PC-9 (cell line): Measurements from ENCODE around the gene FGF22. TPM values are rescaled to one million over a fixed set of nuclear protein-coding genes. Genes with fewer than 3 reads are reported as not detected.

ENCODE experiments used
- BruUV-seq: library from RNA; stranded (reverse); fragments of 400-500 nt; replicated peaks from 2 replicates; lab custom pipeline; 2021; lab: Mats Ljungman, UMichigan
- CTCF ChIA-PET: fragments of 300-600 bp; sonication (Branson Sonifier 250); formaldehyde crosslinking; loops from one replicate; lab custom pipeline; 2022; ENCODE audit warnings: antibody characterized with exemption; lab: Charles Lee
- POLR2A ChIA-PET: fragments of 300-600 bp; sonication (Branson Sonifier 250); formaldehyde crosslinking; loops from one replicate; lab custom pipeline; 2022; ENCODE audit warnings: antibody characterized with exemption; ENCODE audit not compliant: unreplicated experiment; lab: Charles Lee
- DNase-seq, 2 experiments: peaks; one replicate each; pipeline versions ENCODE4 v3.0.0 to v3.0.0-alpha.2; 2015 to 2022; ENCODE audit warnings: mixed read lengths in 1 of 2
- H2AFZ ChIP-seq: fragments of 200-600 bp; sonication (generic); 2 replicates; pipeline ENCODE4 v1.8.1; 2017; ENCODE audit warnings: antibody characterized with exemption
- H3F3A ChIP-seq: fragments of 200-600 bp; sonication (generic); 2 replicates; pipeline ENCODE4 v1.8.1; 2017; ENCODE audit warnings: antibody characterized with exemption, mild to moderate bottlenecking, low read depth; ENCODE audit not compliant: insufficient read depth
- H3K27ac ChIP-seq: fragments of 200-600 bp; sonication (generic); 2 replicates; pipeline ENCODE4 v1.6.1; 2016; ENCODE audit warnings: mixed run types
- H3K27me3 ChIP-seq: fragments of 200-600 bp; sonication (generic); 2 replicates; pipeline ENCODE4 v1.6.1; 2016; ENCODE audit warnings: low read depth, mixed run types; ENCODE audit not compliant: insufficient read depth
- H3K36me3 ChIP-seq: fragments of 200-600 bp; sonication (generic); 2 replicates; pipeline ENCODE4 v1.6.1; 2016; ENCODE audit warnings: low read depth, mixed run types
- H3K4me1 ChIP-seq: fragments of 200-600 bp; sonication (generic); replicated peaks from 2 replicates; pipeline ENCODE4 v1.6.1; 2016; ENCODE audit warnings: mixed run types; ENCODE audit not compliant: insufficient read depth
- H3K4me2 ChIP-seq: fragments of 200-600 bp; sonication (generic); 2 replicates; pipeline ENCODE4 v1.6.1; 2017; ENCODE audit warnings: mixed run types
- H3K4me3 ChIP-seq: fragments of 200-600 bp; sonication (generic); 2 replicates; pipeline ENCODE4 v1.6.1; 2016; ENCODE audit warnings: mixed run types
- H3K79me2 ChIP-seq: fragments of 200-600 bp; sonication (generic); 2 replicates; pipeline ENCODE4 v1.6.1; 2017; ENCODE audit warnings: low read depth, mixed run types
- H3K9me2 ChIP-seq: fragments of 200-600 bp; sonication (generic); 2 replicates; pipeline ENCODE4 v1.8.1; 2017; ENCODE audit warnings: mild to moderate bottlenecking; ENCODE audit not compliant: insufficient read depth
- H3K9me3 ChIP-seq: fragments of 200-600 bp; sonication (generic); 2 replicates; pipeline ENCODE4 v1.8.1; 2016; ENCODE audit warnings: low read depth; ENCODE audit not compliant: insufficient read depth
- H4K20me1 ChIP-seq: fragments of 200-600 bp; sonication (generic); 2 replicates; pipeline ENCODE4 v1.8.1; 2017; ENCODE audit not compliant: insufficient read depth
- CTCF ChIP-seq: fragments of 200-600 bp; sonication (generic); conservative IDR thresholded peaks from 2 replicates; pipeline ENCODE4 v1.6.1; 2017; ENCODE audit warnings: mixed run types, antibody characterized with exemption, mild to moderate bottlenecking, moderate library complexity
- EZH2 ChIP-seq: fragments of 200-600 bp; sonication (generic); IDR thresholded peaks from 2 replicates; pipeline ENCODE4 v1.8.0; 2017; ENCODE audit warnings: antibody characterized with exemption, low read depth
- intact Hi-C: fragments of 100-400 bp; cut with micrococcal nuclease; formaldehyde crosslinking; loops from one replicate; pipeline ENCODE4 v1.10.0; 2022; ENCODE audit not compliant: unreplicated experiment
- total RNA-seq: library from RNA; stranded (reverse); gene quantifications from 2 replicates; pipeline ENCODE4 v1.2.3, GENCODE V29; 2021

Gene FGF22
- total RNA-seq, 1 experiment from 2014 or later: not detected

- Histone ChIP-seq H3K4me3 (no peak overlapping the region), H2AFZ (no peak overlapping the region), H3K9me3 (no peaks in the 10 kb centered on the region), H3K4me1 (peaks cover 7% of the 10 kb centered on the region), H3K27ac (no peak overlapping the region), H3K9me2 (no peaks in the 10 kb centered on the region), H4K20me1 (no peaks in the 10 kb centered on the region), H3K36me3 (no peaks in the 10 kb centered on the region), H3K79me2 (no peaks in the 10 kb centered on the region), H3F3A (peaks cover 6% of the 10 kb centered on the region; the same call in 1 of the 2 replicates), H3K4me2 (no peak overlapping the region), H3K27me3 (no peaks in the 10 kb centered on the region)
- no TSS peak for BruUV-seq
- no peak for DNase-seq
- TF ChIP-seq CTCF (no peak), EZH2 (no peak)
- CTCF ChIA-PET: no interaction called here
- POLR2A ChIA-PET: no interaction called here
- intact Hi-C loops: no loop called here
Measured at GRCh38 chr19:643736-644135, 4.1 kb downstream of the FGF22 start.

GRCh38 chr19:644363-644762 is 4.7 kb downstream of the FGF22 start:
- Histone ChIP-seq H3K9me2 (no peaks in the 10 kb centered on the region), H3K27ac (no peak overlapping the region), H2AFZ (no peak overlapping the region), H3K4me1 (peaks cover under 1% of the 10 kb centered on the region), H3K9me3 (no peaks in the 10 kb centered on the region), H3K4me3 (no peak overlapping the region), H3K79me2 (no peaks in the 10 kb centered on the region), H3K36me3 (no peaks in the 10 kb centered on the region), H3K4me2 (no peak overlapping the region), H4K20me1 (0 out of 2 replicates have a peak, but pooled peaks cover 2% of the 10 kb centered on the region), H3K27me3 (no peaks in the 10 kb centered on the region), H3F3A (peaks cover 6% of the 10 kb centered on the region; the same call in 1 of the 2 replicates)
- no peak for DNase-seq
- TF ChIP-seq EZH2 (no peak), CTCF (no peak)
- intact Hi-C loops: no loop called here
- ChIA-PET CTCF (no interaction called here), POLR2A (no interaction called here)
- BruUV-seq: no TSS peak

DNA sequence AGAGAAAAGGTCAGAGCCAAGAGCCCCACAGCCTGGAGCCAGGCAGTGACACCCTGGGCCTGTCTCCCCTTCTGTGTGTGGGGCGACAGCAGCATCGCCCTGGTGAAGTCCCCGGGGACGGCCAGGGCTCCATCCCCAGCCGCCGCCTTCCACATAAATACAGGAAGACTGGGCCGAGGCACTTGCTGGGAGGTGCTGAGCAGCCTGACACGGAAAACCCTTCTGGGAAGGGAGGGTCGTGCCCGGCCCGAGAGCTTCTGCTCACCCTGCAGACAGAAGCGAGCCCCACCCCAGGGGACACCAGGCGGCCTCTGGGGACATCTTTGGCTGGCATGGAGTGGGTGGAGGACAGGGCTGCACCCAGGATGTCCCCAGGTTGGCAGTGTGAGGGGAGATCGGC is 5.1 kb downstream of the FGF22 start:
- Histone ChIP-seq H3K27ac (no peak overlapping the region), H4K20me1 (0 out of 2 replicates have a peak, but pooled peaks cover 4% of the 10 kb centered on the region), H3K4me2 (no peak overlapping the region), H3K4me3 (no peak overlapping the region), H3K4me1 (no peaks in the 10 kb centered on the region), H3F3A (peaks cover 6% of the 10 kb centered on the region; the same call in 1 of the 2 replicates), H3K79me2 (no peaks in the 10 kb centered on the region), H2AFZ (no peak overlapping the region), H3K27me3 (no peaks in the 10 kb centered on the region), H3K9me2 (no peaks in the 10 kb centered on the region), H3K9me3 (no peaks in the 10 kb centered on the region), H3K36me3 (no peaks in the 10 kb centered on the region)
- intact Hi-C loops: no loop called here
- ChIA-PET CTCF (no interaction called here), POLR2A (no interaction called here)
- TF ChIP-seq EZH2 (no peak), CTCF (no peak)
- no TSS peak for BruUV-seq
- DNase-seq: no peak
